Breast epithelium (tissue), 4 donors: ENCODE results near the gene NRCAM. TPM values are rescaled to one million over a fixed set of nuclear protein-coding genes. Genes with fewer than 3 reads are reported as not detected.

Source experiments
- DNase-seq, 2 donors: peaks; one replicate each; pipeline ENCODE4 v3.0.0-alpha.2; 2019; ENCODE audit warnings: low spot score in 2 of 2
- H3K27ac ChIP-seq, 2 donors: fragments of 200-600 bp; sonication (generic) in 1 of 2; one replicate each; pipeline ENCODE4 v1.5.1; 2016 to 2019; ENCODE audit warnings: mild to moderate bottlenecking in 1 of 2
- H3K27me3 ChIP-seq, 2 donors: fragments of 200-600 bp; sonication (generic) in 1 of 2; one replicate each; pipeline versions ENCODE4 v1.5.1 to v1.6.0; 2017 to 2019; ENCODE audit warnings: control low read depth in 1 of 2, mild to moderate bottlenecking in 1 of 2
- H3K36me3 ChIP-seq: fragments of 200-600 bp; one replicate; pipeline ENCODE4 v1.5.1; 2019
- H3K4me1 ChIP-seq, 2 donors: fragments of 200-600 bp; sonication (generic); one replicate each; pipeline ENCODE4 v1.5.1; 2016 to 2019; ENCODE audit warnings: control low read depth in 1 of 2
- H3K4me3 ChIP-seq, 3 donors: fragments of 200-600 bp; sonication (generic); 1 replicate in 2 of 3; 2 replicates in 1 of 3; pipeline ENCODE4 v1.5.1; 2016 to 2019; ENCODE audit warnings: mild to moderate bottlenecking in 3 of 3, moderate library complexity in 2 of 3
- H3K9me3 ChIP-seq, 2 donors: fragments of 200-600 bp; sonication (generic) in 1 of 2; one replicate each; pipeline ENCODE4 v1.5.1; 2016 to 2019; ENCODE audit warnings: control low read depth in 1 of 2
- POLR2A ChIP-seq: fragments of 450-650 bp; IDR thresholded peaks from one replicate; pipeline ENCODE4 v1.6.1; 2016; ENCODE audit warnings: antibody characterized with exemption, mild to moderate bottlenecking, moderate library complexity
- POLR2AphosphoS5 ChIP-seq, 3 donors: sonication (generic); formaldehyde crosslinking; IDR thresholded peaks; one replicate each; pipeline ENCODE4 v1.6.1; 2017; ENCODE audit warnings: antibody characterized with exemption in 3 of 3
- intact Hi-C: fragments of 100-400 bp; cut with DNase I; formaldehyde crosslinking; loops from one replicate; pipeline ENCODE4 v1.15.1; 2023; ENCODE audit warnings: low total_unique reads
- total RNA-seq, 3 donors: library from RNA; depleted of rRNA; stranded (reverse); fragments of >200 nt; gene quantifications; one replicate each; pipeline ENCODE4 v1.1.0, GENCODE V29; 2016
- TF ChIP-seq, protein P1 (sequence below), 3 donors: fragments of 450-650 bp; IDR thresholded peaks; one replicate each; pipeline ENCODE4 v1.5.1; 2016 to 2017; ENCODE audit warnings: antibody characterized with exemption in 3 of 3, mild to moderate bottlenecking in 3 of 3, moderate library complexity in 3 of 3

Gene NRCAM
- total RNA-seq, 3 donors from 2014 or later: 3.3 to 62.4 (median 4.2) TPM

DNA sequence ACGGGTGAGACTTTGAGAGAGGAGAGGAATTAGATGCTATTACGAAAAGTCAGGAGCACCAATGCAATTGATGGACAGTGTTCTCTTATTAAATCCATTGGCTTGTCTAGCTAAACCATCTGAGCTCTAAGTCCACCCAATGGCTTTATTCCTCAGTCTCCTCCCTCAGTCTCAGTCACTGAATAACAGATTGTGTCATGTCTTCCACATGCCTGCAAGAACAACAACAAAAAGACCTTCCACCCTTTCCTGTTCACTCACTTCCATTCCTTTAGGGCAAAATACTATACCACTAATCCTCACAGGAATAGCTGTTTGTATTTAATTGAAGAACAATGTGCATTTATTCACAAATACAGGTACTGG, 171.2 kb downstream of the NRCAM start:
- Histone ChIP-seq H3K4me3 (no peak overlapping the region), H3K4me1 (no peaks in the 10 kb centered on the region), H3K9me3 (no peaks in the 10 kb centered on the region), H3K36me3 (no peaks in the 10 kb centered on the region), H3K27me3 (no peaks in the 10 kb centered on the region), H3K27ac (no peak overlapping the region)
- no peak for DNase-seq
- intact Hi-C loops: no loop called here
- TF ChIP-seq, protein P1, sequence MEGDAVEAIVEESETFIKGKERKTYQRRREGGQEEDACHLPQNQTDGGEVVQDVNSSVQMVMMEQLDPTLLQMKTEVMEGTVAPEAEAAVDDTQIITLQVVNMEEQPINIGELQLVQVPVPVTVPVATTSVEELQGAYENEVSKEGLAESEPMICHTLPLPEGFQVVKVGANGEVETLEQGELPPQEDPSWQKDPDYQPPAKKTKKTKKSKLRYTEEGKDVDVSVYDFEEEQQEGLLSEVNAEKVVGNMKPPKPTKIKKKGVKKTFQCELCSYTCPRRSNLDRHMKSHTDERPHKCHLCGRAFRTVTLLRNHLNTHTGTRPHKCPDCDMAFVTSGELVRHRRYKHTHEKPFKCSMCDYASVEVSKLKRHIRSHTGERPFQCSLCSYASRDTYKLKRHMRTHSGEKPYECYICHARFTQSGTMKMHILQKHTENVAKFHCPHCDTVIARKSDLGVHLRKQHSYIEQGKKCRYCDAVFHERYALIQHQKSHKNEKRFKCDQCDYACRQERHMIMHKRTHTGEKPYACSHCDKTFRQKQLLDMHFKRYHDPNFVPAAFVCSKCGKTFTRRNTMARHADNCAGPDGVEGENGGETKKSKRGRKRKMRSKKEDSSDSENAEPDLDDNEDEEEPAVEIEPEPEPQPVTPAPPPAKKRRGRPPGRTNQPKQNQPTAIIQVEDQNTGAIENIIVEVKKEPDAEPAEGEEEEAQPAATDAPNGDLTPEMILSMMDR (IDR thresholded peaks at IDR 0.05): no peak
- TF ChIP-seq POLR2AphosphoS5 (IDR thresholded peaks at IDR 0.05) (no peak), POLR2A (no peak)

DNA sequence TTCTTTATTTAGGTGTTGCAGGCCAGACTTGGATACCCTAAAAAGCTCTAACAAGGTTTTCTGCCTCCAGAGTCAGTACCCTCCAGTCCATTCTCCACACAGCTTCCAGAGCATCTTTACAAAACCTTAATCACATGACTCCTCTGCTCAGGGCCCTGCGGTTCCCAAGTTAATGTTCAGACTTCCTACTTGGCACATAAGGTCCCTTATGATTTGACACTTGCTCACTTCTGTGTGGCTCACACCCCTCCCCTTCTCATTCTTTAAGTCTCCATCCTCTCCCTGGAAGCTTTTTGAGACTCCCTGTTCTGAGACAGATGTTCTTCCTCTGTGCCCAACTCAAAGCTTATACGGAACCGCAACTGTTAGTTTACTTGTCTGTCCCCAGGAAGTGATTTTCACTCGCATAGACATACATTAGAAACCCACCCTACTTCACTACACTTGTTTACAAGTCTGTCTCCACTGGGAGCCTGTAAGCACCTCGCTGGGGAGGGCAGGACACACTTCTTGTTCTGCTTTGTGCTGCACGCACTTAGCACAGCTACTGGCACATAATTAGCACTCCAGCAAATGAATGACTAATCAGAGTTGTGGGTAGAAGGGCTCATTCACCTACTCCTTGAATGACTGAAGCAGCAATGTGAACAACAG, 171.8 kb downstream of the NRCAM start:
- DNase-seq: no peak
- TF ChIP-seq, protein P1 (IDR thresholded peaks at IDR 0.05): no peak
- TF ChIP-seq POLR2AphosphoS5 (IDR thresholded peaks at IDR 0.05): no peak
- no peak for TF ChIP-seq POLR2A
- Histone ChIP-seq H3K4me3 (no peak overlapping the region), H3K36me3 (no peaks in the 10 kb centered on the region), H3K27me3 (no peaks in the 10 kb centered on the region), H3K4me1 (no peaks in the 10 kb centered on the region), H3K27ac (no peak overlapping the region), H3K9me3 (no peaks in the 10 kb centered on the region)
- intact Hi-C loops: no loop called here

DNA sequence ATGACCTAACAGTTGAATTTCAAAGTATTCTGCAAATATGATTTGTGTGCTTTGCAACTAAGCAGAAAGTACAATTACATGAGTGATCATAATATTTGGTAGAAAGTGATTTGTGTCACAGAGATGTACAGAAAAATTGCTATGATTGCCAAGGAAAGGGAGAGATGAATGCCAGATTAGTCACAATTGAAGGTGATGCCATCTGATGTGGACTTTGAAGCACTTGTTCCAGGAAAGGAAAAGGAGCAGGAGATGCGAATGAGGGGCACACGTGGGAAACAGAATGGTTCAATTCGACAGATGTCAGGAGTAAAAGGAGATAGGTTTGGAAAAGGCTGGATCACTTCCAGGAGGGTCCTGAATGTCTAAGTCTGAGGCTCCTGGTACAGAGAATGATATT, 173.0 kb downstream of the NRCAM start:
- Histone ChIP-seq H3K9me3 (no peaks in the 10 kb centered on the region), H3K4me3 (no peak overlapping the region), H3K36me3 (no peaks in the 10 kb centered on the region), H3K27ac (no peak overlapping the region), H3K27me3 (no peaks in the 10 kb centered on the region), H3K4me1 (no peaks in the 10 kb centered on the region)
- TF ChIP-seq, protein P1 (IDR thresholded peaks at IDR 0.05): no peak
- no peak for TF ChIP-seq POLR2AphosphoS5 (IDR thresholded peaks at IDR 0.05)
- TF ChIP-seq POLR2A: no peak
- intact Hi-C loops: no loop called here
- no peak for DNase-seq

DNA sequence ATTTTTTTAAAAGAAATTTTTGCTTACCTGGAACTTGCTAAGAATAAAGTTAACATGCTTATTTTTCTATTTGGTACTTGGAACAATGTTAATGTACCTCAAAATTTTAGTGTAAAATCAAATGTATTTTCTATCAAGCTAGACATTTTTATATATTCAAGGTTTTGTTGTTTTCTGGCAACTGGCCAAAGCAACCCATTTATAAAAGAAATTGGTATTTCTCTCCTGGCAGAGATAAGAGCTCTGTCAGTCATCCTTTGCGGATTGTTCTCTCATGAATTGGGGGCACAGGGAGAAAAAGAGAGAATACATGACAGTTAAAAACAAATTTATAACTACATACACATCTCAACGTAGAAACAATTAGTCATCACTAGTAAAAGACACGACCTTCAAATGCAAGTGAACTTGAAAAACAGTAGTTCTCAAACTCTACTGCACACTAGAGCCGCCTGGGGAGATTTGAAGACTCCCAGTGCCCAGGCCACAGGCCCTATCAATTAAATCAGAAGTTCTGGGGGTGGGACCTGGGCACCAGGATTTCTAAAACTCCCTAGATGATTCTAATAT, 173.7 kb downstream of the NRCAM start:
- intact Hi-C loops: no loop called here
- no peak for DNase-seq
- Histone ChIP-seq H3K36me3 (no peaks in the 10 kb centered on the region), H3K27me3 (no peaks in the 10 kb centered on the region), H3K9me3 (no peaks in the 10 kb centered on the region), H3K27ac (no peak overlapping the region), H3K4me1 (no peaks in the 10 kb centered on the region), H3K4me3 (no peak overlapping the region)
- TF ChIP-seq POLR2AphosphoS5 (IDR thresholded peaks at IDR 0.05) (no peak), POLR2A (no peak)
- TF ChIP-seq, protein P1 (IDR thresholded peaks at IDR 0.05): no peak

DNA sequence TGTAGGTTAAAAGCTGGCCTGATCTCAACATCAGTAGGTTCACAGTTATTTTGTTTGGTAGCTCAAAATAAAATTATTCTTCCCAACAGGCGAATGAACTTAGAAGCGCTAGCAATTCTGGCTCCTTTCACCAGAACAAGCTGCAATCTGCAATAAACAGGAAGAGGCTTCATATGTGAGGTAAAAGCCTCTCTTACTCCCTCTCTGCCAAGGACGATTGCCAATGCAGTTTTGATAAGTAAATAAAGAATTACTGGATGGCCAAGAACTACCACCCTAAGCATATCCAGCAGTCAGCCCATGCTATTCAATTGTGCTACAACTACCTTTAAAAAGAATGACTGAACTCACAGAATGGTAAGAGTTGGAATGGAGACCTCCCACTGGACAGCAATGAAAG, 176.1 kb downstream of the NRCAM start:
- intact Hi-C loops: no loop called here
- Histone ChIP-seq H3K36me3 (no peaks in the 10 kb centered on the region), H3K4me1 (no peaks in the 10 kb centered on the region), H3K27ac (no peak overlapping the region), H3K9me3 (no peaks in the 10 kb centered on the region), H3K27me3 (no peaks in the 10 kb centered on the region), H3K4me3 (no peak overlapping the region)
- DNase-seq: no peak
- no peak for TF ChIP-seq POLR2AphosphoS5 (IDR thresholded peaks at IDR 0.05)
- TF ChIP-seq, protein P1 (IDR thresholded peaks at IDR 0.05): no peak
- no peak for TF ChIP-seq POLR2A
